ENCODE results near the gene ICAM5.

Gene ICAM5

DNA sequence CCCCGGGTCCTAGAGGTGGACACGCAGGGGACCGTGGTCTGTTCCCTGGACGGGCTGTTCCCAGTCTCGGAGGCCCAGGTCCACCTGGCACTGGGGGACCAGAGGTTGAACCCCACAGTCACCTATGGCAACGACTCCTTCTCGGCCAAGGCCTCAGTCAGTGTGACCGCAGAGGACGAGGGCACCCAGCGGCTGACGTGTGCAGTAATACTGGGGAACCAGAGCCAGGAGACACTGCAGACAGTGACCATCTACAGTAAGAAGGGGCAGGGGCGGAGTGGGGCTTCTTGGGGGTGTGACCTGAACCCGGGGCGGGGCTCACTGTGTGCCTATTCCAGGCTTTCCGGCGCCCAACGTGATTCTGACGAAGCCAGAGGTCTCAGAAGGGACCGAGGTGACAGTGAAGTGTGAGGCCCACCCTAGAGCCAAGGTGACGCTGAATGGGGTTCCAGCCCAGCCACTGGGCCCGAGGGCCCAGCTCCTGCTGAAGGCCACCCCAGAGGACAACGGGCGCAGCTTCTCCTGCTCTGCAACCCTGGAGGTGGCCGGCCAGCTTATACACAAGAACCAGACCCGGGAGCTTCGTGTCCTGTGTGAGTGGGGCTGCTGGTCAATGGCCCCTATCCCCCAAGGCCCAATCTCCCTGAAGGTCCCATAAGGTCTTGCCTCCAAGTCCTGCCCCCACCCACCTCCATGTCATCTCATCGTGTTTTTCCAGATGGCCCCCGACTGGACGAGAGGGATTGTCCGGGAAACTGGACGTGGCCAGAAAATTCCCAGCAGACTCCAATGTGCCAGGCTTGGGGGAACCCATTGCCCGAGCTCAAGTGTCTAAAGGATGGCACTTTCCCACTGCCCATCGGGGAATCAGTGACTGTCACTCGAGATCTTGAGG, 5.4 kb upstream of the ICAM5 start:
- TF ChIP-seq, protein P1, sequence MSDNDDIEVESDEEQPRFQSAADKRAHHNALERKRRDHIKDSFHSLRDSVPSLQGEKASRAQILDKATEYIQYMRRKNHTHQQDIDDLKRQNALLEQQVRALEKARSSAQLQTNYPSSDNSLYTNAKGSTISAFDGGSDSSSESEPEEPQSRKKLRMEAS (IDR thresholded peaks at IDR 0.05; ENCODE audit: low read depth, low read length): no peak
- no peak for TF ChIP-seq MYC (IDR thresholded peaks at IDR 0.05; ENCODE audit: low read depth, low read length)
- no peak for TF ChIP-seq POLR2A (IDR thresholded peaks at IDR 0.05; ENCODE audit: extremely low read depth, insufficient read length)
- no peak for TF ChIP-seq CTCF (IDR thresholded peaks at IDR 0.05; ENCODE audit: low read depth, low read length)
- no peak overlapping the region for H3K4me3 ChIP-seq (ENCODE audit: low read depth, low read length)
- DNase-seq (ENCODE audit: low read depth): peak; percentile 40

GRCh38 chr19:10284960-10285278, 4.8 kb upstream of the ICAM5 start:
- no peak overlapping the region for H3K4me3 ChIP-seq (ENCODE audit: low read depth, low read length)
- TF ChIP-seq CTCF (IDR thresholded peaks at IDR 0.05; ENCODE audit: low read depth, low read length) (no peak), MYC (IDR thresholded peaks at IDR 0.05; ENCODE audit: low read depth, low read length) (no peak), POLR2A (IDR thresholded peaks at IDR 0.05; ENCODE audit: extremely low read depth, insufficient read length) (no peak)
- TF ChIP-seq, protein P1 (IDR thresholded peaks at IDR 0.05; ENCODE audit: low read depth, low read length): no peak
- no peak for DNase-seq (ENCODE audit: low read depth)

DNA sequence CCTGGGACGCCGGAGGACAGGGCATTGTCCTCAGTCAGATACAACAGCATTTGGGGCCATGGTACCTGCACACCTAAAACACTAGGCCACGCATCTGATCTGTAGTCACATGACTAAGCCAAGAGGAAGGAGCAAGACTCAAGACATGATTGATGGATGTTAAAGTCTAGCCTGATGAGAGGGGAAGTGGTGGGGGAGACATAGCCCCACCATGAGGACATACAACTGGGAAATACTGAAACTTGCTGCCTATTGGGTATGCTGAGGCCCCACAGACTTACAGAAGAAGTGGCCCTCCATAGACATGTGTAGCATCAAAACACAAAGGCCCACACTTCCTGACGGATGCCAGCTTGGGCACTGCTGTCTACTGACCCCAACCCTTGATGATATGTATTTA, 4.4 kb upstream of the ICAM5 start:
- TF ChIP-seq, protein P1 (IDR thresholded peaks at IDR 0.05; ENCODE audit: low read depth, low read length): no peak
- TF ChIP-seq POLR2A (IDR thresholded peaks at IDR 0.05; ENCODE audit: extremely low read depth, insufficient read length) (no peak), MYC (IDR thresholded peaks at IDR 0.05; ENCODE audit: low read depth, low read length) (no peak), CTCF (IDR thresholded peaks at IDR 0.05; ENCODE audit: low read depth, low read length) (peak; percentile 19)
- H3K4me3 ChIP-seq (ENCODE audit: low read depth, low read length): no peak overlapping the region
- DNase-seq (ENCODE audit: low read depth): peak; percentile 71

DNA sequence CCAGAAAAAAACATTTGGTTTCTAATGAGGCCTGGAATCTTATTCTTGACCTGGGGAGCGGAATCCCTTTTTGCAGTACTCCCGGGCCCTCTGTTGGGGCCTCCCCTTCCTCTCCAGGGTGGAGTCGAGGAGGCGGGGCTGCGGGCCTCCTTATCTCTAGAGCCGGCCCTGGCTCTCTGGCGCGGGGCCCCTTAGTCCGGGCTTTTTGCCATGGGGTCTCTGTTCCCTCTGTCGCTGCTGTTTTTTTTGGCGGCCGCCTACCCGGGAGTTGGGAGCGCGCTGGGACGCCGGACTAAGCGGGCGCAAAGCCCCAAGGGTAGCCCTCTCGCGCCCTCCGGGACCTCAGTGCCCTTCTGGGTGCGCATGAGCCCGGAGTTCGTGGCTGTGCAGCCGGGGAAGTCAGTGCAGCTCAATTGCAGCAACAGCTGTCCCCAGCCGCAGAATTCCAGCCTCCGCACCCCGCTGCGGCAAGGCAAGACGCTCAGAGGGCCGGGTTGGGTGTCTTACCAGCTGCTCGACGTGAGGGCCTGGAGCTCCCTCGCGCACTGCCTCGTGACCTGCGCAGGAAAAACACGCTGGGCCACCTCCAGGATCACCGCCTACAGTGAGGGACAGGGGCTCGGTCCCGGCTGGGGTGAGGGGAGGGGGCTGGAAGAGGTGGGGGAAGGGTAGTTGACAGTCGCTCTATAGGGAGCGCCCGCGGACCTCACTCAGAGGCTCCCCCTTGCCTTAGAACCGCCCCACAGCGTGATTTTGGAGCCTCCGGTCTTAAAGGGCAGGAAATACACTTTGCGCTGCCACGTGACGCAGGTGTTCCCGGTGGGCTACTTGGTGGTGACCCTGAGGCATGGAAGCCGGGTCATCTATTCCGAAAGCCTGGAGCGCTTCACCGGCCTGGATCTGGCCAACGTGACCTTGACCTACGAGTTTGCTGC, 2.7 kb upstream of the ICAM5 start, which contains the start of gene ICAM4:
Gene ICAM4, plus strand, starts transcription at position 153 of the 935 bp plus-strand sequence. Its CDS starts 58 bp downstream, at position 211.
- peak within 1 kb of the TSS; percentile 42 for H3K4me3 ChIP-seq (ENCODE audit: low read depth, low read length)
- DNase-seq (ENCODE audit: low read depth): peak; percentile 99
- TF ChIP-seq CTCF (IDR thresholded peaks at IDR 0.05; ENCODE audit: low read depth, low read length): peak; percentile 30
- TF ChIP-seq, protein P1 (IDR thresholded peaks at IDR 0.05; ENCODE audit: low read depth, low read length): no peak

DNA sequence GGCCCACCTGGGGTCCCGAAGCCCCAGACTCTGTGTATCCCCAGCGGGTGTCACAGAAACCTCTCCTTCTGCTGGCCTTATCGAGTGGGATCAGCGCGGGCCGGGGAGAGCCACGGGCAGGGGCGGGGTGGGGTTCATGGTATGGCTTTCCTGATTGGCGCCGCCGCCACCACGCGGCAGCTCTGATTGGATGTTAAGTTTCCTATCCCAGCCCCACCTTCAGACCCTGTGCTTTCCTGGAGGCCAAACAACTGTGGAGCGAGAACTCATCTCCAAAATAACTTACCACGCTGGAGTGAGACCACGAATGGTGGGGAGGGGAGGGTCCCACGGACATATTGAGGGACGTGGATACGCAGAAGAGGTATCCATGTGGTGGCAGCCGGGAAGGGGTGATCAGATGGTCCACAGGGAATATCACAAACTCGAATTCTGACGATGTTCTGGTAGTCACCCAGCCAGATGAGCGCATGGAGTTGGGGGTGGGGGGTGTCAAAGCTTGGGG, 1.0 kb upstream of the ICAM5 start:
- H3K4me3 ChIP-seq (ENCODE audit: low read depth, low read length): no peak overlapping the region
- DNase-seq (ENCODE audit: low read depth): peak; percentile 70
- TF ChIP-seq POLR2A (IDR thresholded peaks at IDR 0.05; ENCODE audit: extremely low read depth, insufficient read length) (no peak), MYC (IDR thresholded peaks at IDR 0.05; ENCODE audit: low read depth, low read length) (no peak), CTCF (IDR thresholded peaks at IDR 0.05; ENCODE audit: low read depth, low read length) (no peak)
- TF ChIP-seq, protein P1 (IDR thresholded peaks at IDR 0.05; ENCODE audit: low read depth, low read length): no peak
